CMK (cell line): ENCODE results near the gene PTPRS.

Experiments used
- DNase-seq: peaks from one replicate; pipeline ENCODE4 v3.0.0-alpha.2; 2010; ENCODE audit warnings: low read depth

The PTPRS gene

DNA sequence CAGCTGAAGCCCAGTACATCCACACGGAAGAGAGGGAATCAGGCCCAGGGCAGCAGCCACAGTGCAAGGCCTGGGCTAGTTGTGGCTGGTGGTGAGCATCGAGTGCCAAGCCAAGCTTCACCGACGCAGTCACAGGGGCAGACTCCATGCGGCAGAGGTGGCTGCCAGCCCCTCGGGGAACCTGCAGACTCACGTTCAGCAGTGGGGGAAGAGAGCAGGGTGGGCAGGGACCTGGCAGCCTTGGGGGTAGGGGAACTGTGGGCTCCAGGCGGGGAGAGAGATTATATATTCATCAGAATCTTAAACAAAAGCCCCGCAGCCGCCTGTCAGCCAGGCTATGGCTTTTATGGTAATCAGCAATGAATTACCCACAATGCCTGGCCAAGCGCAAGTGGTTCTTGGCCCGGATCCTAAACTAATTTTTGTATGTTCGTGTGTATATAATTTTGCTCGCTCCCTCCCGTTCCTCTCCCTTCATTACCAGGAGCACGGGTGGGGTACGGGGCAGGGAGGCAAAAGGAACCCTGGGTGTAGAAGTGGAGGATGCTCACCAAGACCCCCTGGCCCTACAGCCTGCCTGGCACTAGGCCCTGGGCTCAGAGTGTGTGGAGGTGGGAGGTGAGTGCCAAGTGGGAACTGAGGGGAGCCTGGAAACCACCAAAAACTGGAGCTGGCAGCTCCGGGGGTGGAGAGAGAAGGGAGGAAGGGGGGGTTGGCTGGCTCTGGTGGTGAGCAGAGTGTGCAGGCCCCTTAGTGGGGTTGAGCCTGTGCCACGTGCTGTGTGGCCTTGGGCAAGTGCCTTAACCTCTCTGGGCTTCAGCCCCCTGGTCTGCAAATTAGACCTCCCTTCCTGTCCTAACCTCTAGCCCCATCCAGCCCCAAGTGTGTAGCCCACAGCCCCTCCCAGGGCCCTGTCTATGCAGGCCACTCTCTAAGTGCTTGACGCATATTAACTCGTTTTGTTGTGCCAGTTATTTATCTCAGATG, 31.9 kb downstream of the PTPRS start:
- DNase-seq = no peak

DNA sequence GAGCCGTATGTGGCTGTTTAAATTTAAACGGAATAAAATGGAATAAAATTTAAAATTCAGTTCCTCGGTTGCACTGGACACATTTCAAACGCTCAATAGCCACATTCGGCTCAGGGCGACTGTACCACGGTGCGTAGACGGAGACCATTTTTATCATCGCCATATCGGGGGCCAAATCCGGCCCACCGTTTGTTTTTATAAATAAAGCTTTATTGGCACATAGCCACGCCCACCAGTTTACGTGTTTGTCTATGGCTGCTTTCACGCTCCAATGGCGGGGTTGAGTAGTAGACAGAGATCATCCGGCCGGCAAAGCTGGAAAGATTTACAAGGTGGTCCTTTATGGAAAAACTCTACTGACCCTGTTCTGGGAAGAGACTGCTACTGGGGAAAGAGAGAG, 33.0 kb downstream of the PTPRS start:
- DNase-seq = no peak

DNA sequence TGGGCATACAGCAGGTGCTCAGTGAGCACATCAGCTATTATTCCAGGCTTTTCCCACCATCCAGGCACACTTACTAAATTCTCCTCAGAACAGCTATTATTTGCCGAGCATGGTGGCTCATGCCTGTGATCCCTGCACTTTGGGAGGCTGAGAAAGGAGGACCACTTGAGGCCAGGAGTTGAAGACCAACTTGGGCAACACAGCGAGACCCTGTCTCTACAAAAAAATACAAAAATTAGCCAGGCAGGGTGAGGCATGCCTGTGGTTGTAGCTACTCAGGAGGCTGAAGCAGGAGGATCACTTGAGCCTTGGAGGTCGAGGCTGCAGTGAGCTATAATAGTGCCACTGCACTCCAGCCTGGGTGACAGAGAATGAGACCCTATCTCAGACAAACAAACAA, 35.4 kb downstream of the PTPRS start:
- no peak for DNase-seq

DNA sequence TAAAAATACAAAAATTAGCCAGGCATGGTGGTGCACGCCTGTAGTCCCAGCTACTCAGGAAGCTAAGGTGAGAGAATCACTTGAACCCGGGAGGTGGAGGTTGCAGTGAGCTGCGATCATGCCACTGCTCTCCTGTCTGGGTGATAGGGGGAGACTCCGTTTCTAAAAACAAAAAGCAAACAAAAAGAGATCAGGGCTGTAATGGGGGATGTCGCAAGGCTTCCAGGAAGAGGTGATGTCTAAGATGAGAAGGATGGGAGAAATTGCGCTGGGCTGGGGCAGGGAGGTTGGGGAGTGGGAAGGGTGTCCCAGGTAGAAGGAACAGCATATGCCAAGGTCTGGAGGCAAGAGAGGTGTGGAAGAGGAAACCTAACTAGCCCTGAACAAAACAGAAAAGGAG, 36.1 kb downstream of the PTPRS start:
- DNase-seq = no peak

DNA sequence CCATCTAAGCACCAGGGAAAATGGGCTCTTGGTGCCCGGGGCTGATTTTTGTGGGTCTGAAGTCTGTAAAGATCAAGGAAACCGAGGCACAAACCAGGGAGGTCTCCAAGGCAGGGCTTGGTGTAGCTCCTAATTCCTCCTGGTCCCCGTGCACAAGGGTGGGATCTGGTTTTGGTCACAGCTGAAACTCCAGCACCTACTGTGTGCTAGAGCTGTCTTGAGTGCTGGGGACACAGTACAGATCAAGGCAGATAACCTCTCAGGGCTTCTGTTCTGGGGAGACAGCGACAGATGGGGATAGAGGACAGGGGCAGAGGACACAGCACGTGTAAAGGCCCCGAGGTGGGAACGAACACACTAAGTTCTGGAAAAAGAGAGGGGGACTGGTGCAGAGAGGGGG, 37.4 kb downstream of the PTPRS start:
- DNase-seq = no peak

DNA sequence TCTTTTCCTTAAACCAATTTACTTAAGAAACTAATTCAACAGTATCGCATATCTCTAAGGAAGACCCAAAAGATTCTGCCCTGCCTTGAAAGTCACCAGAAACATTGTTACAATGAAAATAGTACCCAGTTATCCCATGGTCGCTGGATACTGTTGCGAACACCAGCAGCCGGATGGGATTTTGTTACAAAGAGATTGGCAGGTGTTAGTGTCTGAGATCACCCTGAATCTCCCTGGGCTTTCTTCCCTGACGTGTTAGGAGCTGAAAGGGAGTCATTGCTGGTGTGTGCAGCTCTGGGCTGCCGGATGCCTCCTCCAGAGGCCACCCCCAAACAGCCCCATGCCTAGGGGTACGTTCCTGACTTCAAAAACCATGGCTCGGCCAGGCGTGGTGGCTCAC, 38.2 kb downstream of the PTPRS start:
- no peak for DNase-seq

DNA sequence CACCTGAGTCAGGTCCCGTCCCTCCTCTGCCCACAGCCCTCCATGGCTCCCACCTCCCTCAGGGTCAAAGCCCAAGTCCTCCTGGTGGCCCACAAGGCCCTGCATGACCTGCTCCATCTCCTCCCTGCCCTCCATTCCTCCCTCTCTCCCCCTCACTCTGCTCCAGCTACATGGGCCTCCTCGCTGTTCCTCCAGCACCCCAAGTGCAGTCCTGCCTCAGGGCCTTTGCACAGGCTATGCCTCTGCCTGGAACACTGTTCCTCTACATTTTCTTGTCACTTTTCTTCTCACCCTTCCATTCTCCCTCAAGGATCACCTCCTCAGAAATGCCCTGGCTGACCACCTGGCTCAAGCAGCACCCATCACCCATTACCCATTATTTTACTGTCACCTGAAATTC, 41.5 kb downstream of the PTPRS start:
- DNase-seq = no peak

DNA sequence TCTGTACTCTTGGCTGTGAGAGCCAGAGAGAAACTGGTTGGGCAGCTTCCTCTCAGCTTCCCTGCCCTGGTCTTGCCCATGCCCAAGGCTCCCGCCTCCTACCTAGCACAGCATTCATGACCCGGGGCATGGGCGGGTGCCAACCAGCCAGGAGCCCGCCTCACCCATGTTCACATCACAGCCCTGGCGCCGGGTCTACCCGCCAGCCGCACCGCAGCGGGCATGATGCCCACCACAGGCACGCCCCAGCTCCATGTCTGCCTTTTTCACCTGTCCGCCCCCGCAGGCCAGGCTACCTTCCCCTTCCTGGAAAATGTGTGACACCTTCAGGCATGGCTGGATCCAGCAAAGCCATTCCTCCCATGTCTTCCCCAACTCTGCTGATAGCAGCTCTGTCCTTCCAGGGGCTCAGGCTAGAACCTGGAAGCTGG, 42.1 kb downstream of the PTPRS start:
- DNase-seq = no peak

DNA sequence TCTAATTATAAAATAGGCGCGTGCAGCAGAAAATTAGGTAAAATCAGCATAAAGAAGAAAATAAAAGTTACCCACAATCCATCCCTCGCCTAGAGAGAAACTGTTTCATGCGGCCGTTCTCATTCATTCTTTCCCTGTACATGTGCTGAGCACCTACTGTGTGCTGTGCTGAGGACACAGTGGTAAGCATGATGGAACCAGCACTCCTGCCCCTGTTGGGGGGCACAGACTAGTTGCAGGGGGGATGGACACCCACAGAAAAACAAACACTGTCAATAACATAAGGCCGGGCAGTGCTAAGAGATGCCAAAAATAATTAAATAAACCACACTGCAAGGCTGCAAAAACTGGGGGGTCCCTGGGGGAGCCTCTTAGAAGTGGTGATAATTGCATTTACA, 43.3 kb downstream of the PTPRS start:
- DNase-seq = no peak

DNA sequence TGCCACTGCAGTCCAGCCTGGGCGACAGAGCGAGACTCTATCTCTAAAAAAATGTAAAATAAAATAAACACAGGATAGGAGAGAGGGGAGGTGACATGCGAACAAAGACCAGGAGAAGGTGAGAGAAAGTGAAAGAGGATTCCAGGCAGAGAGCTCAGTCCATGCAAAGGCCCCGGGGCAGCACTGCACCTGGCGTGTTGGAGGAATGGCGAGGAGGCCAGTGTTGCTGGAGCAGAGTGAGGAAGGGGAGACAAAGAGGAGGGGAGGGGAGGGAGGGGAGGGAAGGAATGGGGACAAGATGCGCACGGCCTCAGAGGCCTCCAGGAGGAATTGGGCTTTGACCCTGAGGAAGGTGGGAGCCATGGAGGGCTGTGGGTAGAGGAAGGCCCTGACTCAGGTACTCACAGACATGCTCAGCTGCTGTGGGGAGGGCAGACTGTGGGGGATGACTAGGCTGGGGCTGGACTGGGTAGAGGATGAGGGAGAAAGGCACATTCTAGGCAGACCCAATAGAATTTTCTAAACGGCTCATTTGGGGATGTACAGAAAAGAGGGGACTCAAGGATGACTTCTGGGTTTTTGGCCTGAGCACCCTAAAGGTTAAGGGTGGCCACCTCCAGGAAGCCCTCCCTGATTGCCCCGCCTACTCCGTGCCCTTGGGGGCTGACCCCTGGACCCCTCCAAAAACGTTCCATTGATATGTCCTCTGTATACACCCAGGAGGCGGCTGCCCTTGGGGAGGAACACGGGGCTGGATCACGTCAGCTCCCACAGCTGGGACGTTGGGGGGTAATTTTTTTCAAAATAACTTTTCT, 43.9 kb downstream of the PTPRS start:
- no peak for DNase-seq

DNA sequence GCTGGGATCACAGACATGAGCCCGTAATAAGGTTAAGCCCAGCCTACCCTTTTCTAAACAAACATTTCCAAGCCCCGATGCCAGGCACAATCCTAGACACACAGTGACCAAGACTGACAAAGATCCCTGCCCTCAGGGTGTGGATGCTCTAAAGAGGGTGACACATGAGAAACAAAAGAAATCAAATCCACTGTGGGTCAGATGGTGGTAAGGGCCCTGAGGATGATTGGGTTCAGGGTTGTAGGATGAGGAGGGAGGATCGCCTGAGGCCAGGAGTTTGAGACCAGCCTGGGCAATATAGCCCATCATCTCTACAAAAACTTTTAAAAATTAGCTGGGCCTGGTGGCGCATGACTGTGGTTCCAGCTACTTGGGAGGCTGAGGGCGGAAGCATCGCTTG, 44.6 kb downstream of the PTPRS start:
- DNase-seq = no peak

DNA sequence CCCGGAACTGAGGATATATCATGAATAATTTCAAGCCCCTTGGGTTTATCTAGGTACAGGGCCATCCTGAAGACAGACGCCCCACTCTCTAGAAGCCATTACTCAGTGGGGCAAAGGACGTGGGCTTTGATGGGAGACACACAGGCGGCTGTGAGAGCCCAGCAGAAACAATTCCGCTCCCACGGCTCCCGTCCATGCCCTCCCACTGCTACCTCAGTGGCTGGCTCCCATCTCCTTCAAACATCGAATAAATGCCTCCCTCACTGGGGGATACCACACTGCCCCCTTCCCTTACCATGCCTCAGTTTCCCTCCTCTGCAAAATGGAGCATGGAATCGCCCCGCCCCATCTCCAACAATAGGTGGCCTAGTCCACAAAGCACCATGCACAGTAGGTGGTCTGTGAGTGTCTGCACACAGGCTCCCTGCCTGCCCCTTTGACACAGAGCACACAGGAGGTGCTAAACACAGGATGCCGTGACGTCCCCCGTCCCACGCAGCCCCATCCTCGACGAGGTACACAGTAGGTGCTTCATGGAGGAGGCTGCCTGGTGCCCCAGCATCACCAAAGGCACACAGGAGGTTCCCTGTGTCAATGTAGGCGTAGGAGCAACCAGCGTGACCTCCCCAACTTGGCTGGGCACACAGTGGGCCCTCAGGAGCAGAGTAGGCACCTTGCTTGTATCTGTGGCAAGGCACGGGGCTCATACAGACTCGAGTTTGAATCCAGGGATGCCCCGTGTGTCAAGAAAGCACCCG, 46.0 kb downstream of the PTPRS start:
- DNase-seq = no peak

DNA sequence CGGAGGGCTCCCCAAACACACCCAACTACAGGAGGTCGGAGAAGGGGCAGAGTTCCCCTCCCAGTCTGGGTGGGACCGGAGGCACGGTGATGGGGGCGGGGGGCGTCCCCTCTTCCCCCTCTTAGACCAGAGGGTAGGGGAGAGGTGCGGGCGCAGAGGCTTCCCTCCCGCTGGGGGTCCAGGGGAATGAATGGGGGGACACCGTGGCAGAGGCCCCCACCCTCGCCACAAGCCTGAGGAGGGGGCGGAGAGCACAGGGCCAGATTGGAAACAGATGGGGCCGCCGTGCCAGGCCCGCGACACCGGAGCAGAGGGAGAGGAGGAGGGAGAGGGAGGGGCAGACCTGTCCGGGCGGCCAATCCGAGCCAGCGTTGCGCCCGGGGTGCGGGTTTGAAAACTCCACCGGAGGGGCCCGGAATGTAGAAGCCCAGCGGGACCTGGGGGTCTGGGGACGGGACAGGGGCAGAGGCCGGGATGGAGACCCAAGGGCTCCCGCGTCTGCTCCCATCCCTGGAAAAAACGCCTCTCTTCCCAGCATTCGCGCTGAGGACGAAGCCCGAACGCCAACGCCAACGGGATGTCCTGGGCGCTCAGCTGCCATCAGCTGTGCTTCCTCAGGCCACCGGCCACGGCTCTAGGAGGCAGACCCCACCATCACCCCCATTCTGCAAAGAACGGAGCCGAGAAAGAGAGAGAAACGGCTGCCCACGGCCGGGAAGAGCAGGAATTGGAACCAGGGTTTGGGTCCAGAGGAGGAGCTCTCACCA, 46.8 kb downstream of the PTPRS start:
- DNase-seq = no peak

DNA sequence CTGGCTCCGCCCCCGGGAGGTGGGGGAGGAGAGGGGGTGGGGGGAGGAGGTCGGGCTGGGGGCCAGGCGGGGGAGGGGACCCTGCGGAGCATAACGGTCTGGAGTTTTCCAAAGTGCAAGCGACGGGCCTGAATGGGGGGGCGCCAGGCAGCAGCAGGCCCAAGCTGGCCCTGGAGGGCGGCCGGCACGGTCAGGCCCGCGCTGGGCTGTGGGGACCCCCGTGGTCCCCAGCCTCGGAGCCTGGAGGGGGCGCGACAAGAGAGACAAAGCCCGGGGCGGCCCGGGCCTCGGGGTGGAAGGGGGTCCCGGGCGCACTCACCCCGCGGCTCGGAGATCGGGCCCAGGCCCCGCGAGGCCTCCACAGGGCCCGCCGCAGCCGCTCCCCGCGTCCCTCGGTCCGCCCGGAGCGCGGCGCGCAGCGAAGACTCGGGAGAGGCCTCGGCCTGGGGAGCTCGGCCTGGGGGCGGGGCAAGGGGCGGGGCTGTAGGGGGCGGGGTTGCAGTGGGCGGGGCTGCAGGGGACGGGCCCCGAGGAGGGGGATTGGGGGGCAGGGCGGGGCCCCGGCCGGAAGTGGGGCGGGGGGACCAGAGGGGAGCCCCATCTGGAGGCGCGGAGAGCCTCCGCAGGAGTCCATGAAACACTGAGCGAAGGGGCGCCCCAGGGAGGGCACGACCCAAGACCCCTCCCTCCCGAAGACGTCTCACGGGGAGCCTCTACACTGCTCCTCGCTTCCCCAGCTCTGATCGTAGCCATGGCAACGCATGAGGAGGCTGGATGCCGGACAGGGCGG, 47.6 kb downstream of the PTPRS start:
- DNase-seq = peak; percentile 7

DNA sequence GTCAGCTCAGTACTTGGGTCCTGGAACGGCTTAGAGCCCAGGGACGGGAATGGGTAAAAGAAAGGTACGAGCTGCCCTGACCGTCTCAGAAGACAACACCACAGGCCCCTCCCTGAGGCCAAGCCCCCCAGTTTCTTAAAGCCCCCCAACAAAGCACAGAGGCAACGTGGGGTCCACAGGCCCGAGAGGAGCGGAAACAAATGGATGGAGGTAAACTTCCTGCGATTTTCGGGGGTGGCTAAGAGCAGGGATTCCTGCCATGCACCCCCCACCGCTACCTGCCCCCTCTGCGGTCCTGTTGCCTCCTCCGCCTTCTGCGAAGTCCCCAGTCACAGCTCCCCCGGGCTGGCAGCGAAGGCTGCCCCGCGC, 48.2 kb downstream of the PTPRS start:
- no peak for DNase-seq

DNA sequence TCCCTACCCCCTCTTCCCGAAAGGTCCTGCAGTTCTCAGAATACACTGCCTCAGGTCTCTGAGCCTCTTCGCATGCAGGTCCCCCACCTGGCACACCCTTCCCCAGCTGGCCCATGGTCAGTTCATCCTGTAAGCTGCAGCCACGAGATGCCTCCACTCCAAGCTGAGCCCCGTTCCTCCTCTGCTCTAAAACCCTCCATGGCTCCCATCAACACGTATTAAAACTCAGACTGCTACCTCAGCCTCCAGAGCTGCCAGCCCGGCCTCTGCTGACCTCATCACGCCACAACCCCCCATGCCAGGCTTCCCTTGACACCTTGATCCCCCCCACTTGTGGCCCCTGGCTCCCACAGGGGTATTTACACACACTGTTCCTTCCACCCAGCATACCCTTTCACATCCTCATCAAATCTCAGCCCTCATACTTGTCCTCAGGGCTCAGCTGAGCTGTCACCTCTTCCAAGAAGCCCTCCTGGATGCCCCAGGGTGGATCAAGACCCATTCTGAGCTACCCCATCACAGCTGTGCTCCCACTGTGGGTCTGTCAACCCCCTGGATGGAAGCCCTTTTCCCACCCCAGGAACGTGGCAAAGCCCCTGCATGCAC, 48.9 kb downstream of the PTPRS start:
- no peak for DNase-seq
